ENCODE data around the gene THAP5. TPM values are rescaled to one million over a fixed set of nuclear protein-coding genes. Genes with fewer than 3 reads are reported as not detected.

Gene THAP5
- 37.9 and 43.7 TPM in 2 replicates for total RNA-seq (2014; rRNA removed; shearing (Covaris generic))
- polyA plus RNA-seq (2014; cell fraction: nucleus; rRNA removed), result 13.4 and 14.2 TPM in 2 replicates

GRCh38 chr7:108569381-108570145, at the start of gene THAP5, which contains the start of gene DNAJB9:
THAP5 (minus strand) TSS chr7:108569706; CDS start chr7:108569569, 137 bp downstream.
DNAJB9 (plus strand) TSS chr7:108569874; CDS start chr7:108571727, 1,853 bp downstream.
- peak; percentile 100 for DNase-seq (ENCODE audit: extremely low read depth, low read depth)

- DNase-seq (ENCODE audit: extremely low read depth, low read depth), result no peak
Measured at GRCh38 chr7:108618056-108618455, 48.5 kb upstream of the THAP5 start.

GRCh38 chr7:108614896-108615295, 45.4 kb upstream of the THAP5 start:
- no peak for DNase-seq (ENCODE audit: extremely low read depth, low read depth)

GRCh38 chr7:108613949-108614381, 44.5 kb upstream of the THAP5 start:
- no peak for DNase-seq (ENCODE audit: extremely low read depth, low read depth)

GRCh38 chr7:108613147-108613948, 43.8 kb upstream of the THAP5 start:
- DNase-seq (ENCODE audit: extremely low read depth, low read depth), result peak; percentile 61

- DNase-seq (ENCODE audit: extremely low read depth, low read depth), result no peak
Measured at GRCh38 chr7:108611268-108611667, 41.8 kb upstream of the THAP5 start.

- DNase-seq (ENCODE audit: extremely low read depth, low read depth), result no peak
Measured at GRCh38 chr7:108609643-108610042, 40.1 kb upstream of the THAP5 start.

GRCh38 chr7:108605559-108606201, 36.2 kb upstream of the THAP5 start:
- no peak for DNase-seq (ENCODE audit: extremely low read depth, low read depth)

- no peak for DNase-seq (ENCODE audit: extremely low read depth, low read depth)
Measured at GRCh38 chr7:108604307-108605077, 35.0 kb upstream of the THAP5 start.

GRCh38 chr7:108603656-108604306, 34.3 kb upstream of the THAP5 start:
- no peak for DNase-seq (ENCODE audit: extremely low read depth, low read depth)

- DNase-seq (ENCODE audit: extremely low read depth, low read depth), result no peak
Measured at GRCh38 chr7:108600399-108600798, 30.9 kb upstream of the THAP5 start.

GRCh38 chr7:108598914-108599580, 29.5 kb upstream of the THAP5 start:
- no peak for DNase-seq (ENCODE audit: extremely low read depth, low read depth)

GRCh38 chr7:108598153-108598552, 28.6 kb upstream of the THAP5 start:
- DNase-seq (ENCODE audit: extremely low read depth, low read depth), result no peak

- no peak for DNase-seq (ENCODE audit: extremely low read depth, low read depth)
Measured at GRCh38 chr7:108596560-108596959, 27.1 kb upstream of the THAP5 start.

GRCh38 chr7:108592646-108593201, 23.2 kb upstream of the THAP5 start:
- DNase-seq (ENCODE audit: extremely low read depth, low read depth), result peak; percentile 22

GRCh38 chr7:108590606-108591005, 21.1 kb upstream of the THAP5 start:
- no peak for DNase-seq (ENCODE audit: extremely low read depth, low read depth)

- DNase-seq (ENCODE audit: extremely low read depth, low read depth), result no peak
Measured at GRCh38 chr7:108589874-108590273, 20.4 kb upstream of the THAP5 start.

GRCh38 chr7:108589199-108589598, 19.7 kb upstream of the THAP5 start:
- DNase-seq (ENCODE audit: extremely low read depth, low read depth), result no peak

GRCh38 chr7:108586274-108586710, 16.8 kb upstream of the THAP5 start:
- no peak for DNase-seq (ENCODE audit: extremely low read depth, low read depth)

Measured in NCI-H460 (cell line).